ENCODE measurements around the gene GJC1. TPM values are rescaled to one million over a fixed set of nuclear protein-coding genes. Genes with fewer than 3 reads are reported as not detected.

Gene GJC1
- total and polyA plus RNA-seq, 4 donors = 3.9 to 44.3 (median 8.5) TPM

GRCh38 chr17:44786551-44787081, 43.5 kb downstream of the GJC1 start:
- peaks cover 0 to 15% (median 14%) of the 10 kb centered on the region in 5 donors for H3K4me1 ChIP-seq (ENCODE audit: control insufficient read depth in 5 of 5, insufficient read depth in 5 of 5, low read length in 5 of 5)
- TF ChIP-seq CTCF (IDR thresholded peaks at IDR 0.05; ENCODE audit: control extremely low read depth, extremely low read depth) = no peak
- ATAC-seq (ENCODE audit: insufficient read depth, low FRiP score) (no peak), DNase-seq (peak in 1 of 3 donors; percentile 51)
- H3K4me3 ChIP-seq = no peak overlapping the region
- 33 to 59% methylated on average over 16 of the region's 16 CpGs for WGBS, 2 donors
- peak overlapping the region in 1 of 2 donors; percentile 74 for H3K27ac ChIP-seq (ENCODE audit: low read depth in 1 of 2, low read length in 1 of 2)
- H3K27me3 ChIP-seq (ENCODE audit: control insufficient read depth in 3 of 3, insufficient read depth in 3 of 3, low read length in 2 of 3) = no peaks in the 10 kb centered on the region
- H3K9ac ChIP-seq (ENCODE audit: insufficient read depth in 1 of 2, low read length in 2 of 2) = no peak overlapping the region
- H3K36me3 ChIP-seq (ENCODE audit: control insufficient read depth in 4 of 4, insufficient read depth in 4 of 4, low read length in 4 of 4) = no peaks in the 10 kb centered on the region
- H3K9me3 ChIP-seq (ENCODE audit: control insufficient read depth in 4 of 4, insufficient read depth in 3 of 4, low read length in 3 of 4) = peaks cover 0 to 2% (median 0%) of the 10 kb centered on the region in 4 donors

- no peak overlapping the region for H3K4me3 ChIP-seq
- ATAC-seq (ENCODE audit: insufficient read depth, low FRiP score) (no peak), DNase-seq (peak in 1 of 3 donors; percentile 34)
- H3K4me1 ChIP-seq (ENCODE audit: control insufficient read depth in 5 of 5, insufficient read depth in 5 of 5, low read length in 5 of 5) = peaks cover 0 to 21% (median 18%) of the 10 kb centered on the region in 5 donors
- H3K27ac ChIP-seq (ENCODE audit: low read depth in 1 of 2, low read length in 1 of 2) = peak overlapping the region in 1 of 2 donors; percentile 70
- H3K36me3 ChIP-seq (ENCODE audit: control insufficient read depth in 4 of 4, insufficient read depth in 4 of 4, low read length in 4 of 4) = no peaks in the 10 kb centered on the region
- WGBS, 2 donors = 77 to 84% methylated on average over 7 of the region's 7 CpGs
- peaks cover 0 to 2% (median 0%) of the 10 kb centered on the region in 4 donors for H3K9me3 ChIP-seq (ENCODE audit: control insufficient read depth in 4 of 4, insufficient read depth in 3 of 4, low read length in 3 of 4)
- no peak overlapping the region for H3K9ac ChIP-seq (ENCODE audit: insufficient read depth in 1 of 2, low read length in 2 of 2)
- no peaks in the 10 kb centered on the region for H3K27me3 ChIP-seq (ENCODE audit: control insufficient read depth in 3 of 3, insufficient read depth in 3 of 3, low read length in 2 of 3)
- no peak for TF ChIP-seq CTCF (IDR thresholded peaks at IDR 0.05; ENCODE audit: control extremely low read depth, extremely low read depth)
Observed at GRCh38 chr17:44785921-44786320, 44.2 kb downstream of the GJC1 start.

- DNase-seq = no peak
- Histone ChIP-seq H3K27ac (ENCODE audit: low read depth in 1 of 2, low read length in 1 of 2) (peak overlapping the region; percentile 56 to 83), H3K9me3 (ENCODE audit: control insufficient read depth in 4 of 4, insufficient read depth in 3 of 4, low read length in 3 of 4) (no peaks in the 10 kb centered on the region), H3K36me3 (ENCODE audit: control insufficient read depth in 4 of 4, insufficient read depth in 4 of 4, low read length in 4 of 4) (no peaks in the 10 kb centered on the region), H3K4me1 (ENCODE audit: control insufficient read depth in 5 of 5, insufficient read depth in 5 of 5, low read length in 5 of 5) (peaks cover 0 to 31% (median 13%) of the 10 kb centered on the region in 5 donors), H3K27me3 (ENCODE audit: control insufficient read depth in 3 of 3, insufficient read depth in 3 of 3, low read length in 2 of 3) (no peaks in the 10 kb centered on the region), H3K4me3 (no peak overlapping the region), H3K9ac (ENCODE audit: insufficient read depth in 1 of 2, low read length in 2 of 2) (no peak overlapping the region)
- no peak for ATAC-seq (ENCODE audit: insufficient read depth, low FRiP score)
- WGBS, 2 donors = 65 to 69% methylated on average over 11 of the region's 11 CpGs
- TF ChIP-seq CTCF (IDR thresholded peaks at IDR 0.05; ENCODE audit: control extremely low read depth, extremely low read depth) = no peak
Observed at GRCh38 chr17:44782326-44782850, 47.7 kb downstream of the GJC1 start.

All from lung (tissue), 12 donors.